HG03521 (cell line): ENCODE measurements around the gene HK2.
"Not testable (repeated sequence)": the region's sequence is repeated elsewhere in the genome, so short reads cannot be mapped to it uniquely, and the experiment has no call there.

Source experiments
- ATAC-seq: cut with Tn5 transposase; IDR thresholded peaks from one replicate; pipeline ENCODE4 v1.9.1; 2021; ENCODE audit warnings: mild to moderate bottlenecking, moderate library complexity; ENCODE audit not compliant: unreplicated experiment

Gene HK2

DNA sequence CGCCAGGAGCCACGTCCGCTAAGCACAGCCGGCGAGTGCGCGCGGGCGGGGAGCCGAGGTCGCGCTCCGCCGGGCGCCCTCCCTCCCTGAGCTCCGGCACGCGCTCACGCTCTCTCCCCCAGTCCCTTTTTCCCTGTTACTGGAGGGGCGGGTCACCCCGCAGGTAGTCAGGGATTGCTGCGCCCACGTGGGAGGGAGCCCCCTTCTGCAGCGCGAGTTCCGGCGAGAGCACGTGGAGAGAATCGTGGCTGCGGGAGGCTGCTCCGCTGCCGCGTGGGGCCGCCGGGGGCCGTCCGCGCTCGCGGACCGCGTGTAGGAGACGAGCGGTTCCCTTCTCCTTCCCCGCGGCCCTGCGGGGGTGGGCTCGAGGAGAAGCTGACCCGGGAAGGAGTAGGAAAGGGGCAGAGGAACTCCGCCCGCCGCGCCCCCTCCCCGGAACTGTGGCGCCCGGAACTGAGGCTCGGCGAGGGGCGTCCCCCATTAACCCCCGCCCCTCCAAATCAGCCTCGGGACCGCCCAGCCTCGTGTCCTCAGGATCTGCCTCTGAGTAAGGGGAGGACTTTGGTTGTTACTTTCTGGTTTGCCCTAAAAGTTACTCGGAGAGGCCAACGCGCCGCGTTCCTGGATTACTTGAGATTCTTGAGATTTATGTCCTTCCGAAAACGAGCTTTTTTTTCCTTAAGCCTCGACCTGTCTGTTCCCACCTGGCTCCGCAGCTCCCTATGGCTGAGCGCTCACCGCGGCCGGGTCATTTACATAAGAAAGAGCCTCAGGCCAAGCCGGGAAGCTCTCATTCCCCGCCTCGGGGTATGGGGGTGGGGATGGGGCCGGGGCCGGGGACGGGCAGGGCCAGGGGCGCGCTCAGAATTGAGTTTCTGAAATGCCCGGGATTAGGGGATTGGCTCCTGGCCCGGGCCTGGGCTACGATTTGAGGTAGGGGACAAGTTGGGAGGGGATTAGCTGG lies 1.1 kb downstream of the HK2 start:
- peak; percentile 39 for ATAC-seq

DNA sequence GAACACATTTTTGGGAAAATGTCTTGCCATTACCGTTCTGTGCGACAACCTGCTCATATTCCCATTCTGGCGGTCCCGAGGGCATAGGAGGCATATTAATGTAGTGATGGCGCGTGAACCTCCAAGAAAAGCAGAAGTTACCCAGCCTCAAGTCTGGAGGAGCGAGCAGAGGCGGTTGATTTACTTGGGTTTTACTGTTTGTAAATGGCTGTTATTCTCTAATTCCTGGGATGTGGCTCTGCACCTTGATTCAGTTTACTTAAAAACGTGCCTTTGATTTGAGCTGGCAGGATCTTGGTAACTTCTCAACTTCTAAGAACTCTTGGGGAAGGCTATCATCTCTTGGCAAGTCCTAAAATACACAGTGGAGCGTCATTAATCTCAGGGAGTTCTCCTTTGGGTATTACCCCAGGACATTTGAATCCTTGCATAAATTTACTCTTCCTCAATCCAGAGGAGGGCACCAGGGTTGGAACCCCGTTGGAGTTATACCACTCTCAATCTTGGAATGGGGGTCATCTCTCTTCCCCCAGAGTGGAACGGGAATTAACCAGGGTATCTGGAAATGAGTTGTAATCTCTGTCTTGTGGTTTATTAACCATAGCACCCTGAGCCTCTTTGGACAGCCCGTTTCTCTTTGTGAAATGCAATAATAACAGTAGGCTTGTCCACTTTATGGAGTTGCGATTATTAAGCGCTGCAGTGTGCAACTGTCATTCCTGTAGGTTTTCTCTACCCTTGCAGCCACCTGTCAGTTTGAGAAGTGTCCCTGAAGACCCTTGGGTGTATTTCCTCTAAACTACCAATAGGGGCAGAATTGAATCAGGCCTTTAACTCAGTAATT lies 2.1 kb downstream of the HK2 start:
- ATAC-seq: no peak

DNA sequence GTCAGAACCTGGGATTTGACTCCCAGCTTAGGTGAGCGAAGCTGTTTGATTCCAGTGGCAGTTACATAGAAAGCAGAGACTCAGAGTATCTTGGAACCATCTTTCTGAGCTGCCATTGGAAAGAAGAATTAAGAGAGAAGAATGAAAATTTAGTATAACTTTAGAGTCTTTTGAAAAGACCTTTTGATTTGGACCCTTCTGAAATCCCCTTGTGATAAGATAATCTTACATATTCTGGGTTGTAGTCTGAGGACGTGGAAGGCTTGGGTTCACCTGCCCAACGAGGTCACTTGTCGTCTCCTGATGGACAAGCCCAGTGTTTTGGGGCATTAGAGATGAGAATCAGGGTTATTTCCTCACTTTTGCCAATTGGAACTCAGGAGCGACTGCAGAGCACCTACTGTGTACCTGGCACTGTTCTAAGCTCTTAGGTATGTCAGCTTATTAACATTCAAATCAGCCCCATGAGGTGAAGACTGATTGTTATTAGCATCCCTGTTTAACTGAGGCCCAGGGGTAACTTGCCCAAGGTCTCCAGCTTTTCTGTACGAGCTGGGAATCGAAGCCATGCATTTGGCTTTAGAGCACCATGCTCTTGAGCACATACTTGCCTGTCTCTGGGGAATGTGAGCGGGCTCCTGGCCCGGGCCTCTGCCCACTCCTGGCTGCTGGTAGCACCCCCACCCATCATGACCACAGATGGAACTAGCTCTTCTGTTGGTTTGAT lies 2.9 kb downstream of the HK2 start:
- ATAC-seq: no peak

DNA sequence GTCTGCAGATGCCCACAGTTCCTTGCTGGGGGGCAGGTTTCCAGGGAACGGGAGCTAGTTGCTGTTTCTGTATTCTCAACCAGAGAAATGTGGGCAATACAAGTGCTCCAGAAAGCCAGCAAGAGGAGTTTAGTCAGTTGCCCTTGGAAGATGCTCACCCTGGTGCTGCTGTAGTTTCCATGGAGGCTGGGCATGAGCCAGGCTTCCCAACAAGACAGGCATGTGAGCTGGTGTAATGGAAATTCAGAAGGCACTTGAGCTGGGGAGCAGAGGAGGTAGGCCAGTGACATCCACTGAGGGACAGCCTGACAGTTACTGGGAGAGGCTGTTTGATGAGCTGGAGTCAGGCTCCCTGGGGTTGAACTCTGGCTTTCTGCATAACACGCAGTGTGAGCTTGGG lies 7.7 kb downstream of the HK2 start:
- no peak for ATAC-seq

DNA sequence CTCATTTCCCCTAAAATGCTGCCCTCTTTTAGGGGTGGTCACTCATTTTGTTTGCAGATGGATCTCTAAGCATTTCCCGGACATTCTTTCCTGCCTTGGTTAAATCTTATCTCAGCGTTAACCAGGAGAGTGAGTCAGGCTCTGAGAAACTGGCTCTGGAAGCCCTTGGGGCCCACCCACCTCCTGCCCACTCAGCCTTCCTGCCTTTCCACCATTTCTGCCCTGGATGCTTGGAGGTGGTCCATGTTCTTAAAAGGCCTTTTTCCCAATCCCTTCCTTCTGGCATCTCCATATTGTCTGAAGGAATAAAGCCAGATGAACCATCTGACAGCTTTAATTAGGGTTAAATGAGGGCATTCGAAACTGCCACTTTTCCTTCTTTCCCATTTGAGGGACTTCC lies 9.5 kb downstream of the HK2 start:
- ATAC-seq: no peak

DNA sequence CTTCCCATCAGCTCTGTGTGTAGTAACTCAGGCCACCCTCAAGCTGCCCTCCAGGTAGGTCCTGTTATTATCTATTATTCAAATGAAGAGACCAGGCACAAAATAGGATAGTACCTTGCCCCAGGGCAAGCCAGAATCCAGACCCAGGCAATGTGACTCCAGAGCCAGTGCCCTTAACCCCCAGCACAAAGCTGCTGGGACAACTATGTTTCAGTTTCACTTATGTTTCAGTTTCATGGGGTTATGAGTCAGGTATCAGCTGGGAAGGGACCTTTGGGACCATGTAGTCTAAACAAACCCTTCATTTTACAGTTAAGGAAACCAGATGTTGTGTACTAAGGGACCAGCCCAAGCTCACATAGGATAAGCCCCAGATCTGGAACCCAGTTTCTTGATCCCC lies 10.0 kb downstream of the HK2 start:
- peak; percentile 84 for ATAC-seq

DNA sequence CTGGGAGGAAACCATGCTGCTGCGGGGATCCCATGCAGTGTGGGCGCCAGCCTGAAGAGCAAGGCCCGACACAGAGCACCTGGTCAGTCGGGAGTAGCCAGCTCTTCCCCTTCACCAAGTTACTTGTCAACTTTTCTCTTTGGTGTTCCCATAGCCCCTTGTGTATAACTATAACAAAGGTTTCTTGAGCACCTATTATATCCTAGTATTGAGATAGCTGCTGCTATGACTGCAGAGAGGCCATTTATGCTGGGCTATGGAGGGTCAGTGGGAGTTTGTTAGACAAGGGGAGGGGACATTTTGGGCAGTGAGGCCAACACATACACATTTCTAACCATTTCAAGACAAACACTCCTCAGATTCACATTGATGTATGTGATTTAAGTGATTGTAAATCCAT lies 10.8 kb downstream of the HK2 start:
- ATAC-seq: no peak

DNA sequence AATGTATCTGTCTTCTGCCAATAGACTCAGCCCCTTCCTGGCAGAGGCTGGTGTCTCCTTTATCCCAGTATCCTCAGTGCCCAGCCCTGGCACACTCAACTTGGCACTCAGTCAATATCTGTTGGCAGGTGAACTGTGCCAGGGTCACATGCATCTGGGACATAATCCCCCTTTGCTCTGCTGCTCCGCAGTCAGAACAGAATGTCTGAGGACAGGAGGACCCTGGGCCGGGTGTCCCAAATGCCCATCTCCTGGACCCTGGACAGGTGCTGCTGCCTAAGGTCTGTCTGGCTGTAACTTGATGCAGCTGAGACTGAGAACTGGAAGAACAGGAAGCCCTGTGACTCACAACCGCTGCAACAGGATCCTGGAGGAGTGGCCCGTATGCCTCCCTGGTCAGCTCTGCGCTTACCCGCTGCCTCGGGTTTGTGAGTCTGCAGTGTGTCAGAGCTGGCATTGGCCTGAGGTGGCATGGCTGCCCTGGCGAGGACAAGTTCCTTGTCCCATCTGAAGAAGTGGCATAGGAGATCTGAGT lies 11.4 kb downstream of the HK2 start:
- no peak for ATAC-seq

DNA sequence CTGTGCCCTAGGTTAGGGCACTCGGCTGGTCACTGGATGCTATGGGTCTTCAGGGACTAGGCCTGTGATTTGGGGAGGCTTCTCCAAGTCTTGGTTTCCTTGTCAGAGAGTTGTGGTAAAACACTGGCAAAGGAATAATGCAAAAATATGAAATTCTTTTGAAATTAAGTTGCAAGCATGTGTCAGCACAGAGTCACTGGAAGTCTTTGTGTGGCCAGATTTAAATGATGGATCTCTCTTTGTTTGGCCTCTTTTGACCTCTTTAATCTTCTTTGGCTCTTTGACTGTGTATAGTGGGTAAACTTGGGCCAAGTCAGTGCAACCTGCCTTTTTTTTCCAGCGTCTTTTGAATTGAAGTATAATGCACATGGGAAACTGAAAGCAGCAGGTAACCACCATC lies 12.1 kb downstream of the HK2 start:
- no peak for ATAC-seq

DNA sequence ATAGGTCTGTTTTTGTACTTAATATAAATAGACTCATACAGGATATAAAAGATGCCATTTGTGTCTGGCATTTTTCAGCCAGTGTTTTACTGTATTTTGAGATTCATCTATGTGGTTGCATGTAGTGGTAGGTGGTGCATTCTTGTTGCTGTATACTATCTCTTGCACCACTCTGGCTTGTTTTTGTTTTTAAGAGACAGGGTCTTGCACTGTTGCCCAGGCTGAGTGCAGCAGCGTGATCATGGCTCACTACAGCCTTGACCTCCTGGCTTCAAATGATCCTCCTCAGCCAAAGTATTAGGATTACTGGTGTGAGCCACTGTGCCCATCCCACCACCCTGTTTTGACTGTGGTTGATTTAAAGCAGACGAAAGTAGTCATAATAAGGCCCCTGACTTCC lies 12.6 kb downstream of the HK2 start:
- ATAC-seq: no peak

DNA sequence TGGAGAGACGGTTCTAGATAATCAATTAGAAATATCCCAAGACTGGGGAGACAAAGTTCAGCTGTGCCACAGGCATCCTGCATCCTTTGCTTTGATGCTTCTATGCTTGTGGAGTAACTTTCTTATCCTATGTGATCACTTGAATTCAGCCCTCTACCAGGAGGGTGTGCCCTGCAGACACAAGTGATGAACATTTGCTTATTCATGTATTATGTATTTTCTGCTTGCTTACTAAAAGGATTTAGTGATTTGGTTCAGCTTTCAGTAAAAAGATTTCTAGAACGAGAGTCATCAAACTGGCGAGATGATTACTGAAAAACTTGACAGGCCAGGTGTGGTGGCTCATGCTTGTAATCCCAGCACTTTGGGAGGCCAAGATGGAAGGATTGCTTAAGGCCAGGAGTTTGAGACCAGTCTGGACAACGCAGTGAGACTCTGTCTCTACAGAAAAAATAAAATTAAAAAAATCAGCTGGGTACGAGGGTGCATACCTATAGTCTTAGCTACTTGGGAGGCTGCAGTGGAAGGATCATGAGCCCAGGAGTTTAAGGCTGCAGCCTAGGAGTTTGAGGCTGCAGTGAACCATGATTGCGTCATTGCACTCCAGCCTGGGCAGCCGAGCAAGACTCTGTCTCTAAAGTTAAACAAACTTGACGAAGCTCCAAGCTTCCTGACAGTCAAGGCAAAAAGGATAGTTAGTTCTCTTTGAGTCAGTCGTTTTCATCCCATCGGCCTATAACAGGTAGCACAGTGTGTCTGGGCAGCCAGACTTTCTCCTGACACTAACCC lies 13.3 kb downstream of the HK2 start:
- no peak for ATAC-seq

DNA sequence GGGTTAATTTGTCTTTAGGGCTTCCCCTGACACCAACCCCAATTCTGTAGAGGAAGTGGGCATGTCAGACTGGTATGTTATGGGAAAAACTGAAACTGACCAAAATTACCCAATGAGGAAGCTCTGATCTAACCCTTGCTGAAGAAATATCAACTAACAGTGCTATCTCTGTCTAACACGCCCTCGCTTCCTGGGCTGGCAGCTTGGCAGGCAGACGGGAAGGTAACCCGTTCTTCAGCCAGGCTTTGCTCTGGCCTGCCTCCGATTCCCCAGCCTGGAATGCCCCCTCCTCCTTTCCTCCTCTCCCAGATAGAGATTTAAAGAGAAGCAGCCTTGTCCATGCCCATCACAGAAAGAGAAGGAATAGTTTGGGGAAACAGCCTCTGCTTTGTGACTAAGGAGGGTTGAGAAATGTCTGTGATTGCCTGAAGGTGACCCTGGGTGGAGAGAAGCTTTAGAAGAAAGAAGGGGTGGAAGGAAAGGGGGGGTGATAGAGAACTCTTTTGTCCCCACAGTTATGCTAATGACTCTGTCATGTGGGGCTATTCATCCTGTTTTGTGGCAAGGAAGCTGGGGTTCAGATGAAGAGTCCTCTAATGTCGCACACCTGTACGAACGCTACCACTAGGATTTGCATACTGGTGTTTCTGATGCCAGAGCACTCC lies 15.4 kb downstream of the HK2 start:
- ATAC-seq: peak; percentile 77

DNA sequence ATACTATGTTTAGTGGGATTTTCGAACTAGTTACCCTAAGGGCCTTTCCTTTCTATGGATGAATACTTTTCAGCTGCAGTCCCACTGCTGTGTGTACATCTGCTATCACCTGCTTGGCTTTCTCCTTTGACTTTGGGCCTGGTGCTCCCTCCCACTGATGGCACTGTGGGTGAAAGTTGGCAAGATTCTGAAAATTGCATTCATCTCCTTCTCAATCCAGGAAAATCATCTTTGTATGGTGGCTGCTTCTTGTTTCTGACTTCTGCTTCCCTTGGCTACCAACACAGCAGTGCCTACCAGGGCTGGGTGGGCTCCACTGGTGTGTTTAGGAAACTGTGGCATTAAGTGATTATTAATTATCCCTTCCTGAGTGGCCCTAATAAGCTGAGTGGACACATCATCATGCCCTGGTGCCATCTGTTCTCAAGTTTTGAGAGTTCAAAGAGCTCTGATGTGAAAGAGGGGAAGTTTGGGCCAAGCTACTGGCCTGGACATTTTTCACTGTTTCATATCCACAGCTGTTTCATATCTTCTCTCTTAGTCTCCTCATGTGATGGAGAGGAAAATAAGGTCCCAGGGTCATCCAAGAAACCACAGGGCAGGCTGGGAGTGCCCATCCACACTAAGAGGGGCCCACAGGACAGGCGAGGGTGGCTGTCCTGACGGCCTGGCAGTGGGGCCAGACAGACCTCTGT lies 16.7 kb downstream of the HK2 start:
- no peak for ATAC-seq

DNA sequence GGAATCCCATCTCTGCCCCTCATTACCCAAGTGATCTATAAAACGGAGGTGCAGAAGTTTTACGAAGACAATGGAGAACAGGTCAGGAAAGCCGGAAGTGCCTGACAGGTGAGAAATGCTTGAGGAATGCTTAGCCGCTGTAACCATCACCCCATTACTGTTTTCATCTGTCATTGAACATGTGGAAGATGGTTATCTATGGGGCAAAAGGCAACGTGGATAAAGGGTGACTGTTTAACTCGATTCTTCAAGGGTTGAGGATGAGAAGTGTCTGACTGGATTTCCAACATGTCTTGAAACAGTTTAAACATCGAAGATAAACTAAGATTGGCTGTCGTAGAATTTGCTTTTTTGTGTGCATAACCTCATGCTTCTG lies 17.3 kb downstream of the HK2 start:
- no peak for ATAC-seq

DNA sequence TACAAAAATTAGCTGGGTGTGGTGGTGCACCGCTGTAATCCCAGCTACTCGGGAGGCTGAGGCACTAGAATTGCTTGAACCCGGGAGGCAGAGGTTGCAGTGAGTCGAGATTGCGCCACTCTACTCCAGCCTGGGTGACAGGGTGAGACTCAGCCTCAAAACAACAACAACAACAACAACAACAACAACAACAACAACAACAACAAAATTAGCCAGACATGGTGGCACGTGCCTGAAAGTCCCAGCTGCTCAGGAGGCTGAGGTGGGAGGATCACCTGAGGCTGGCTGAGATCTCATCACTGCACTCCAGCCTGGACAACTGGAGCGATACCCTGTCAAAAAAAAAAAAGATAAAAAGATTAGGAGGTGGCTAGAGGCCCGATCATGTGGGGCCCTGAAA lies 19.4 kb downstream of the HK2 start:
- not testable (repeated sequence) for ATAC-seq

DNA sequence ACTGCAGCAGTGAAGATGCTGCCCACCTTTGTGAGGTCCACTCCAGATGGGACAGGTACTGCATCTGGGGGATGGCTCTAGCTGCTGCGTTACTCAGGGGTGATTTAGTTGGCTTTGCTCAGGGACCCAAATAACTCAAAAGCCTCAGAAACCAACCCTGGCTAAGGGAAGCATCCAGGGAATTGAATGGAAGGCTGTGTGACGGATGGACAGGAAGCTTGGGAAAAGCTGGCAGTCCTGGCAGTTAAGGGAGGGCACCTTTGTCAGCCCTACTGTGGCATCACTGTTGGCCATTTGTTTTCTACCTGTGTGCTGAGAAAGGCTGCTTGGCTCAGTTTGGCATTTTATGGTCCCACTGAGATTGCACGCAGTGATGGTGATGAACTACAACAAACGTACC lies 20.5 kb downstream of the HK2 start:
- no peak for ATAC-seq

DNA sequence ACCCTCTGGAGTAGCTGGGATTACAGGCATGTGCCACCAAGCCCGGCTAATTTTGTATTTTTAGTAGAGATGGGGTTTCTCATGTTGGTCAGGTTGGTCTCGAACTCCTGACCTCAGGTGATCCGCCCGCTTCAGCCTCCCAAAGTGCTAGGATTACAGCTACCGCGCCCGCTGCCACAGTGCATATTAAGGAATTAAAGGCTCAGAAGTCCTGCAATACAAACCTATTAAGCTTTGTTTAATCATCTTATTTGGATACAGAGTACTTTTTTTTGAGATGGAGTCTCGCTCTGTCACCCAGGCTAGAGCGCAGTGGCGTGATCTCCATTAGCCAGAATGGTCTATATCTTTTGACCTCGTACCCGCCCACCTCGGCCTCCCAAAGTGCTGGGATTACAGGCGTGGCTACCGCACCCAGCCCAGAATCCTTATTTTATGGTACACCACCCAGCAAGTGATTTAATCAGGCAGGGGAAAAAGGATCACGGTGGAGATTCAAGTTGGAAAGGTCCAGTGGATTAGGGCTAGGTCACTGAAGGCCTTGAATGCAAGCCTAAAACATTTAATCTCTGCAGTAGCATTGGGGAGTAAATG lies 21.3 kb downstream of the HK2 start:
- ATAC-seq: not testable (repeated sequence)

DNA sequence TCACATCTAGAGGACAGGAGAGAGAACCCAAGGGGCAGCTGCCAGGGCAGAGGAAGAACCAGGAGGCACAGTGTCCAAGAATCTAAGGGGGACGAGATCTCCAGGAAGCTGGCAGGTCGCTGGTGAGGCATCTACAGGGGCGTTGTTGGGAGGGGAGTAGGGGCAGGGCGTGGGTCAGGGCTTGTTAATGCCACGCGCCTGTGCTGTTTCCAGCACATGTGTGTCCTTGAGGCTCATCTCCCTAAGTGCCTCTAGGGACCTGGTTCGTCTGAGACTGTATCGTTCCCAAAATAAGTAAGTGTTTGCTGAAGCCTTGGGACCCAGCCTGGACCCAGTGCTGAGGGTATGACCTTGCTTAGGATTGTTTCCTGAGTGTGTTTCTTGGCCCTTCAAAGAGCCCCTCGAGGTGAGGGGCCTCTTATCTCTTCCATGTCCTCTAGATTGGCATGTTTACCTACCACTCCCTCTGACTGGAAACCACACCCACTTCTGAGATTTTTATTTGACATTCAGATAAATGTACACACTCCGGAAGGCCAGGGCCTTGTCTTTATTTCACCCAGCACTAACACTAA lies 22.2 kb downstream of the HK2 start:
- no peak for ATAC-seq
